HepG2 (cell line): Measurements from ENCODE around the gene SP6. TPM values are rescaled to one million over a fixed set of nuclear protein-coding genes. Genes with fewer than 3 reads are reported as not detected.

Experiments used
- ADNP ChIP-seq: sonication (generic); formaldehyde crosslinking; IDR thresholded peaks from 2 replicates; pipeline ENCODE4 v1.4.0; 2020; ENCODE audit warnings: missing genetic modification reagents
- ARID2 ChIP-seq: sonication (generic); formaldehyde crosslinking; IDR thresholded peaks from 2 replicates; pipeline ENCODE4 v1.8.1; 2022; ENCODE audit warnings: mild to moderate bottlenecking, missing genetic modification reagents, borderline replicate concordance
- ARNTL ChIP-seq: sonication (generic); formaldehyde crosslinking; IDR thresholded peaks from 2 replicates; pipeline ENCODE4 v1.4.0; 2020; ENCODE audit warnings: mild to moderate bottlenecking, missing genetic modification reagents
- HCFC1 ChIP-seq: fragments of 150-350 bp; IDR thresholded peaks from 2 replicates; pipeline ENCODE4 v1.6.1; 2014; ENCODE audit warnings: low read depth, low read length
- MBNL3 ChIP-seq: fragments of 250-450 bp; sonication (Bioruptor Pico); conservative IDR thresholded peaks from 2 replicates; pipeline ENCODE4 v1.8.0; 2022; ENCODE audit warnings: mild to moderate bottlenecking, inconsistent platforms
- MTA3 ChIP-seq: sonication (generic); formaldehyde crosslinking; IDR thresholded peaks from 2 replicates; pipeline ENCODE4 v1.4.0; 2020; ENCODE audit warnings: missing genetic modification reagents
- RFX1 ChIP-seq: fragments of 450-650 bp; IDR thresholded peaks from 2 replicates; pipeline ENCODE4 v1.6.1; 2017
- SNAPC2 ChIP-seq: sonication (generic); formaldehyde crosslinking; IDR thresholded peaks from 2 replicates; pipeline ENCODE4 v1.8.1; 2022; ENCODE audit warnings: mild to moderate bottlenecking, missing genetic modification reagents
- SP4 ChIP-seq: sonication (generic); formaldehyde crosslinking; IDR thresholded peaks from 2 replicates; pipeline ENCODE4 v1.8.1; 2023; ENCODE audit warnings: mild to moderate bottlenecking, missing genetic modification reagents
- SP5 ChIP-seq: IDR thresholded peaks from 2 replicates; pipeline ENCODE4 v1.6.1; 2016; ENCODE audit warnings: low read depth, borderline replicate concordance
- ZNF207 ChIP-seq: fragments of 450-650 bp; IDR thresholded peaks from 2 replicates; pipeline ENCODE4 v1.6.1; 2016; ENCODE audit warnings: antibody characterized with exemption, borderline replicate concordance
- ZNF713 ChIP-seq: sonication (generic); formaldehyde crosslinking; IDR thresholded peaks from 2 replicates; pipeline ENCODE4 v1.4.0; 2020; ENCODE audit warnings: mild to moderate bottlenecking, missing genetic modification reagents
- ZSCAN9 ChIP-seq: IDR thresholded peaks from 2 replicates; pipeline ENCODE4 v1.6.1; 2016; ENCODE audit warnings: borderline replicate concordance
- polyA plus RNA-seq, 8 experiments: library from polyadenylated mRNA; depleted of rRNA in 3 of 8; stranded (reverse) in 7 of 8; unstranded in 1 of 8; fragments of >200 nt; fragmentation: Illumina TruSeq in 4 of 8; extraction: Trizol in 4 of 8; gene quantifications; 2 replicates each; pipeline versions ENCODE4 v1.2.1 to v1.2.3, GENCODE V29; 2011 to 2016; ENCODE audit warnings: low read depth in 4 of 8, missing spikeins in 1 of 8, mixed read lengths in 1 of 8; ENCODE audit not compliant: insufficient read depth in 1 of 8
- total RNA-seq, 5 experiments: library from RNA; depleted of rRNA; stranded (reverse); fragments of >200 nt; fragmentation: Illumina TruSeq; extraction: Trizol; gene quantifications; 2 replicates each; pipeline ENCODE4 v1.2.3, GENCODE V29; 2016; ENCODE audit warnings: low read depth in 1 of 5
- TF ChIP-seq, protein P1 (sequence below): sonication (generic); formaldehyde crosslinking; IDR thresholded peaks from 2 replicates; pipeline ENCODE4 v1.4.0; 2020; ENCODE audit warnings: missing genetic modification reagents
- TF ChIP-seq, protein P2 (sequence below): sonication (generic); formaldehyde crosslinking; conservative IDR thresholded peaks from 2 replicates; pipeline ENCODE4 v1.4.0; 2020; ENCODE audit warnings: missing genetic modification reagents
- TF ChIP-seq, protein P3 (sequence below): sonication (generic); formaldehyde crosslinking; IDR thresholded peaks from 2 replicates; pipeline ENCODE4 v1.9.0; 2022; ENCODE audit warnings: low read depth, missing genetic modification reagents
- TF ChIP-seq, protein P4 (sequence below): sonication (generic); formaldehyde crosslinking; IDR thresholded peaks from 2 replicates; pipeline ENCODE4 v1.8.1; 2023; ENCODE audit warnings: mild to moderate bottlenecking, missing genetic modification reagents
- TF ChIP-seq, protein P5 (sequence below): sonication (generic); formaldehyde crosslinking; IDR thresholded peaks from 2 replicates; pipeline ENCODE4 v1.5.1; 2020; ENCODE audit warnings: missing genetic modification reagents, mild to moderate bottlenecking, borderline replicate concordance

The SP6 gene
- total and polyA plus RNA-seq, 2 of the 13 experiments (the other 11 are each of a cell fraction or from before 2014, with no cell fraction given) = 0.07 TPM

DNA sequence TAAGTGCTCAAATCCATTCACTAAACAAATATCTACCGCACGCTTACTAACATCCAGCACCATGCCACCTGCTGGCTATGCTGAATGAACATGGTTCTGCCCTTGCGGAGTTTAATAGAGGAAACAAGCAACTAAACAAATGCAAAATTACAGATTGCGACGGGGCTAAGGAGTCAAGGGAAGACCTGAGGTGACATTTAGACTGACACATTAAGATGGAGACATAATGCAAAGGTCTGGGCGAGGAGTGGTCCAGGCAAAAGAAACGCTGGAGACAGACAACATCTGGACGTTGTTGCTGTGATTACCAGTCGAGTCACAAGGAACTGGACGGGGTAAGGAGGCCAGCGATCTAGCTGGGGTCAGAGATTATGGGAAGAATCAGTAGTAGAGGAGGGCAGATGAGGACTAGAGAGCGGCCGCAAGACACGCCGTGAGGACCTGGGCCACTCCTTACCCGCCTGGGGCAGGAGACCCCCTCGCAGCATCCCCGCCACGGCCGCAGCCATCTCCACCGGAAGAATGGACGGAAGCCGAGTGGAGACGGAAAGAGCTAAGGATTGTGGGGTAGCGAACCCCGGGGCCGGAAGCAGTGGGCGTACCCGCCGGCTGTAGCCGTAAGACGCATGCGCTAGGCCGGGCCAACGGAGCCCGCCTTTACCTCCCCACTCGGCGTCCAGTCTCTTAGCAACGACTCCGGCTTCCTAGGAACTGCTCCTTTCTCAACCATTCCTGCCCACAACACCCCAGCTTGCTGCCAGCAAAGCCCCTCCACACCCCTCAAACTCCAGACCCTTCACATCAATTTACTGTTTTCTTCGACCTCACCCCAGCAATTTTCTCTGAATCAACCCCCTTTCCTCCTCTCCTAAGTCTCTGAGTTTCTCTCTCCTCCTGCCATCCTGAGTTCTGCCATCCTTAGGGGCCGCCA, 19.7 kb downstream of the SP6 start, which contains the start of the genes LRRC46 and MRPL10 (continued):
- TF ChIP-seq ARID2 = no peak
- TF ChIP-seq, protein P1, sequence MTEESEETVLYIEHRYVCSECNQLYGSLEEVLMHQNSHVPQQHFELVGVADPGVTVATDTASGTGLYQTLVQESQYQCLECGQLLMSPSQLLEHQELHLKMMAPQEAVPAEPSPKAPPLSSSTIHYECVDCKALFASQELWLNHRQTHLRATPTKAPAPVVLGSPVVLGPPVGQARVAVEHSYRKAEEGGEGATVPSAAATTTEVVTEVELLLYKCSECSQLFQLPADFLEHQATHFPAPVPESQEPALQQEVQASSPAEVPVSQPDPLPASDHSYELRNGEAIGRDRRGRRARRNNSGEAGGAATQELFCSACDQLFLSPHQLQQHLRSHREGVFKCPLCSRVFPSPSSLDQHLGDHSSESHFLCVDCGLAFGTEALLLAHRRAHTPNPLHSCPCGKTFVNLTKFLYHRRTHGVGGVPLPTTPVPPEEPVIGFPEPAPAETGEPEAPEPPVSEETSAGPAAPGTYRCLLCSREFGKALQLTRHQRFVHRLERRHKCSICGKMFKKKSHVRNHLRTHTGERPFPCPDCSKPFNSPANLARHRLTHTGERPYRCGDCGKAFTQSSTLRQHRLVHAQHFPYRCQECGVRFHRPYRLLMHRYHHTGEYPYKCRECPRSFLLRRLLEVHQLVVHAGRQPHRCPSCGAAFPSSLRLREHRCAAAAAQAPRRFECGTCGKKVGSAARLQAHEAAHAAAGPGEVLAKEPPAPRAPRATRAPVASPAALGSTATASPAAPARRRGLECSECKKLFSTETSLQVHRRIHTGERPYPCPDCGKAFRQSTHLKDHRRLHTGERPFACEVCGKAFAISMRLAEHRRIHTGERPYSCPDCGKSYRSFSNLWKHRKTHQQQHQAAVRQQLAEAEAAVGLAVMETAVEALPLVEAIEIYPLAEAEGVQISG (CRISPR knock-in tag) = peak; percentile 98
- TF ChIP-seq RFX1 = peak; percentile 97
- TF ChIP-seq, protein P2, sequence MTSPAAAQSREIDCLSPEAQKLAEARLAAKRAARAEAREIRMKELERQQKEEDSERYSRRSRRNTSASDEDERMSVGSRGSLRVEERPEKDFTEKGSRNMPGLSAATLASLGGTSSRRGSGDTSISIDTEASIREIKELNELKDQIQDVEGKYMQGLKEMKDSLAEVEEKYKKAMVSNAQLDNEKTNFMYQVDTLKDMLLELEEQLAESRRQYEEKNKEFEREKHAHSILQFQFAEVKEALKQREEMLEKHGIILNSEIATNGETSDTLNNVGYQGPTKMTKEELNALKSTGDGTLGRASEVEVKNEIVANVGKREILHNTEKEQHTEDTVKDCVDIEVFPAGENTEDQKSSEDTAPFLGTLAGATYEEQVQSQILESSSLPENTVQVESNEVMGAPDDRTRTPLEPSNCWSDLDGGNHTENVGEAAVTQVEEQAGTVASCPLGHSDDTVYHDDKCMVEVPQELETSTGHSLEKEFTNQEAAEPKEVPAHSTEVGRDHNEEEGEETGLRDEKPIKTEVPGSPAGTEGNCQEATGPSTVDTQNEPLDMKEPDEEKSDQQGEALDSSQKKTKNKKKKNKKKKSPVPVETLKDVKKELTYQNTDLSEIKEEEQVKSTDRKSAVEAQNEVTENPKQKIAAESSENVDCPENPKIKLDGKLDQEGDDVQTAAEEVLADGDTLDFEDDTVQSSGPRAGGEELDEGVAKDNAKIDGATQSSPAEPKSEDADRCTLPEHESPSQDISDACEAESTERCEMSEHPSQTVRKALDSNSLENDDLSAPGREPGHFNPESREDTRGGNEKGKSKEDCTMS (CRISPR knock-in tag) = no peak
- no peak for TF ChIP-seq SNAPC2 (CRISPR knock-in tag)
- TF ChIP-seq, protein P3, sequence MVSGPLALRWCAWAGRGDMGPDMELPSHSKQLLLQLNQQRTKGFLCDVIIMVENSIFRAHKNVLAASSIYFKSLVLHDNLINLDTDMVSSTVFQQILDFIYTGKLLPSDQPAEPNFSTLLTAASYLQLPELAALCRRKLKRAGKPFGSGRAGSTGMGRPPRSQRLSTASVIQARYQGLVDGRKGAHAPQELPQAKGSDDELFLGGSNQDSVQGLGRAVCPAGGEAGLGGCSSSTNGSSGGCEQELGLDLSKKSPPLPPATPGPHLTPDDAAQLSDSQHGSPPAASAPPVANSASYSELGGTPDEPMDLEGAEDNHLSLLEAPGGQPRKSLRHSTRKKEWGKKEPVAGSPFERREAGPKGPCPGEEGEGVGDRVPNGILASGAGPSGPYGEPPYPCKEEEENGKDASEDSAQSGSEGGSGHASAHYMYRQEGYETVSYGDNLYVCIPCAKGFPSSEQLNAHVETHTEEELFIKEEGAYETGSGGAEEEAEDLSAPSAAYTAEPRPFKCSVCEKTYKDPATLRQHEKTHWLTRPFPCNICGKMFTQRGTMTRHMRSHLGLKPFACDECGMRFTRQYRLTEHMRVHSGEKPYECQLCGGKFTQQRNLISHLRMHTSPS (CRISPR knock-in tag) = no peak; the same call in 1 of the 2 replicates
- TF ChIP-seq HCFC1 = peak; percentile 68
- TF ChIP-seq, protein P4, sequence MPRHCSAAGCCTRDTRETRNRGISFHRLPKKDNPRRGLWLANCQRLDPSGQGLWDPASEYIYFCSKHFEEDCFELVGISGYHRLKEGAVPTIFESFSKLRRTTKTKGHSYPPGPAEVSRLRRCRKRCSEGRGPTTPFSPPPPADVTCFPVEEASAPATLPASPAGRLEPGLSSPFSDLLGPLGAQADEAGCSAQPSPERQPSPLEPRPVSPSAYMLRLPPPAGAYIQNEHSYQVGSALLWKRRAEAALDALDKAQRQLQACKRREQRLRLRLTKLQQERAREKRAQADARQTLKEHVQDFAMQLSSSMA (CRISPR knock-in tag) = peak; percentile 83
- TF ChIP-seq SP5 (CRISPR knock-in tag) = peak; percentile 41; the same call in 1 of the 2 replicates
- TF ChIP-seq SP4 (CRISPR knock-in tag) = peak; percentile 74; the same call in 1 of the 2 replicates
- no peak; the same call in 1 of the 2 replicates for TF ChIP-seq ARNTL (CRISPR knock-in tag)
- TF ChIP-seq ZNF713 (CRISPR knock-in tag) = no peak
- TF ChIP-seq ZNF207 = no peak
- TF ChIP-seq MTA3 (CRISPR knock-in tag) = no peak
- TF ChIP-seq, protein P5, sequence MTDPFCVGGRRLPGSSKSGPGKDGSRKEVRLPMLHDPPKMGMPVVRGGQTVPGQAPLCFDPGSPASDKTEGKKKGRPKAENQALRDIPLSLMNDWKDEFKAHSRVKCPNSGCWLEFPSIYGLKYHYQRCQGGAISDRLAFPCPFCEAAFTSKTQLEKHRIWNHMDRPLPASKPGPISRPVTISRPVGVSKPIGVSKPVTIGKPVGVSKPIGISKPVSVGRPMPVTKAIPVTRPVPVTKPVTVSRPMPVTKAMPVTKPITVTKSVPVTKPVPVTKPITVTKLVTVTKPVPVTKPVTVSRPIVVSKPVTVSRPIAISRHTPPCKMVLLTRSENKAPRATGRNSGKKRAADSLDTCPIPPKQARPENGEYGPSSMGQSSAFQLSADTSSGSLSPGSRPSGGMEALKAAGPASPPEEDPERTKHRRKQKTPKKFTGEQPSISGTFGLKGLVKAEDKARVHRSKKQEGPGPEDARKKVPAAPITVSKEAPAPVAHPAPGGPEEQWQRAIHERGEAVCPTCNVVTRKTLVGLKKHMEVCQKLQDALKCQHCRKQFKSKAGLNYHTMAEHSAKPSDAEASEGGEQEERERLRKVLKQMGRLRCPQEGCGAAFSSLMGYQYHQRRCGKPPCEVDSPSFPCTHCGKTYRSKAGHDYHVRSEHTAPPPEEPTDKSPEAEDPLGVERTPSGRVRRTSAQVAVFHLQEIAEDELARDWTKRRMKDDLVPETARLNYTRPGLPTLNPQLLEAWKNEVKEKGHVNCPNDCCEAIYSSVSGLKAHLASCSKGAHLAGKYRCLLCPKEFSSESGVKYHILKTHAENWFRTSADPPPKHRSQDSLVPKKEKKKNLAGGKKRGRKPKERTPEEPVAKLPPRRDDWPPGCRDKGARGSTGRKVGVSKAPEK (CRISPR knock-in tag) = no peak
- TF ChIP-seq ADNP (CRISPR knock-in tag) = no peak
- peak; percentile 85 for TF ChIP-seq ZSCAN9 (CRISPR knock-in tag)
- TF ChIP-seq MBNL3 (CRISPR knock-in tag) = no peak
